Cardiac muscle cell (in vitro differentiated cells and primary cell): Measurements from ENCODE around the gene ERBIN. TPM values are rescaled to one million over a fixed set of nuclear protein-coding genes. Genes with fewer than 3 reads are reported as not detected.

Experiments
- DNase-seq, 2 donors: peaks; one replicate each; pipeline versions ENCODE4 v3.0.0 to v3.0.0-alpha.2; 2010 to 2017; ENCODE audit warnings: low read depth in 1 of 2, low spot score in 1 of 2
- H3K27ac ChIP-seq: fragments of 200-600 bp; sonication (generic); 2 replicates; pipeline ENCODE4 v1.5.1; 2016
- H3K27me3 ChIP-seq: fragments of 200-600 bp; sonication (generic); 2 replicates; pipeline ENCODE4 v1.6.0; 2016; ENCODE audit warnings: control low read depth
- H3K36me3 ChIP-seq: fragments of 200-600 bp; sonication (generic); 2 replicates; pipeline ENCODE4 v1.5.1; 2016; ENCODE audit warnings: control low read depth
- H3K4me1 ChIP-seq: fragments of 200-600 bp; sonication (generic); 2 replicates; pipeline ENCODE4 v1.8.1; 2017; ENCODE audit warnings: low read depth, mild to moderate bottlenecking, mixed run types
- H3K4me3 ChIP-seq: fragments of 200-600 bp; sonication (generic); 2 replicates; pipeline ENCODE4 v1.5.1; 2016; ENCODE audit warnings: mild to moderate bottlenecking
- H3K9me3 ChIP-seq: fragments of 200-600 bp; sonication (generic); 2 replicates; pipeline ENCODE4 v1.5.1; 2017; ENCODE audit warnings: low read depth, mild to moderate bottlenecking, control low read depth
- polyA plus RNA-seq: library from polyadenylated mRNA; unstranded; fragments of >200 nt; fragmentation: Nextera tagmentation; extraction: Ambion mirVana; gene quantifications from 2 replicates; pipeline ENCODE4 v1.2.1, GENCODE V29; 2016
- total RNA-seq: library from RNA; depleted of rRNA; stranded (reverse); fragments of >200 nt; gene quantifications from 2 replicates; pipeline ENCODE4 v1.2.3, GENCODE V29; 2016
- TF ChIP-seq, protein P1 (sequence below): IDR thresholded peaks from 2 replicates; pipeline ENCODE4 v1.5.1; 2012; ENCODE audit warnings: low read depth, mild to moderate bottlenecking, low read length

The ERBIN gene
- total and polyA plus RNA-seq, 2 experiments from 2014 or later = 22.3 to 35.1 TPM

DNA sequence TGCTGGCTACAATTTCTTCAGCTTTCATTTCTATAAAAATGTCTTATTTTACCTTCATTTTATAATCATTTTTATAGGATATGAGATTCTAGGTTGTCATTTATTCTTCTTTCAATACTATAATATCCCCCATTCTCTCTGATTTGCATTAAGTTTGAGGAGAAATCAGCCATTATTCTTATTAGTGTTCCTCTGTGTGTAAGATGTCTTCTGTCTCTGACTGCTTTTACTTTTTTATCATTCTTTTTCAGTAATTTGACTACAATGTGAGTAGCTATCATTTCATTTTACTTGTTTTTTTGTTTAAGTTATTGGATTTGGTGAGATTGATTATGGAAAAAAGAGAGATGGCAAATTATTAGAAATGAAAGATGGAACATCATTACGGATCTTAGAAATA is 204.1 kb downstream of the ERBIN start:
- Histone ChIP-seq H3K27ac (no peak overlapping the region), H3K36me3 (no peaks in the 10 kb centered on the region), H3K27me3 (no peaks in the 10 kb centered on the region), H3K4me3 (no peak overlapping the region), H3K4me1 (no peaks in the 10 kb centered on the region), H3K9me3 (no peaks in the 10 kb centered on the region)
- no peak for DNase-seq
- TF ChIP-seq, protein P1, sequence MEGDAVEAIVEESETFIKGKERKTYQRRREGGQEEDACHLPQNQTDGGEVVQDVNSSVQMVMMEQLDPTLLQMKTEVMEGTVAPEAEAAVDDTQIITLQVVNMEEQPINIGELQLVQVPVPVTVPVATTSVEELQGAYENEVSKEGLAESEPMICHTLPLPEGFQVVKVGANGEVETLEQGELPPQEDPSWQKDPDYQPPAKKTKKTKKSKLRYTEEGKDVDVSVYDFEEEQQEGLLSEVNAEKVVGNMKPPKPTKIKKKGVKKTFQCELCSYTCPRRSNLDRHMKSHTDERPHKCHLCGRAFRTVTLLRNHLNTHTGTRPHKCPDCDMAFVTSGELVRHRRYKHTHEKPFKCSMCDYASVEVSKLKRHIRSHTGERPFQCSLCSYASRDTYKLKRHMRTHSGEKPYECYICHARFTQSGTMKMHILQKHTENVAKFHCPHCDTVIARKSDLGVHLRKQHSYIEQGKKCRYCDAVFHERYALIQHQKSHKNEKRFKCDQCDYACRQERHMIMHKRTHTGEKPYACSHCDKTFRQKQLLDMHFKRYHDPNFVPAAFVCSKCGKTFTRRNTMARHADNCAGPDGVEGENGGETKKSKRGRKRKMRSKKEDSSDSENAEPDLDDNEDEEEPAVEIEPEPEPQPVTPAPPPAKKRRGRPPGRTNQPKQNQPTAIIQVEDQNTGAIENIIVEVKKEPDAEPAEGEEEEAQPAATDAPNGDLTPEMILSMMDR = no peak

Other genes starting within 250 kb of the ERBIN start
- gene SGTB, start 204.5 kb upstream of the ERBIN start, total RNA-seq = 5.9 and 7.4 TPM in 2 replicates
- gene SGTB, start 204.5 kb upstream of the ERBIN start, polyA plus RNA-seq = 2.9 and 6.9 TPM in 2 replicates
- gene NLN, start 204.4 kb upstream of the ERBIN start, total RNA-seq = 11.2 and 14.7 TPM in 2 replicates
- 19.2 and 20.0 TPM in 2 replicates for gene NLN, start 204.4 kb upstream of the ERBIN start, polyA plus RNA-seq
- gene SREK1, start 217.7 kb downstream of the ERBIN start, total RNA-seq = 26.9 and 58.9 TPM in 2 replicates
- gene SREK1, start 217.7 kb downstream of the ERBIN start, polyA plus RNA-seq = 49.8 and 68.4 TPM in 2 replicates